Measurements from ENCODE around the gene ERBB4.

Gene ERBB4

DNA sequence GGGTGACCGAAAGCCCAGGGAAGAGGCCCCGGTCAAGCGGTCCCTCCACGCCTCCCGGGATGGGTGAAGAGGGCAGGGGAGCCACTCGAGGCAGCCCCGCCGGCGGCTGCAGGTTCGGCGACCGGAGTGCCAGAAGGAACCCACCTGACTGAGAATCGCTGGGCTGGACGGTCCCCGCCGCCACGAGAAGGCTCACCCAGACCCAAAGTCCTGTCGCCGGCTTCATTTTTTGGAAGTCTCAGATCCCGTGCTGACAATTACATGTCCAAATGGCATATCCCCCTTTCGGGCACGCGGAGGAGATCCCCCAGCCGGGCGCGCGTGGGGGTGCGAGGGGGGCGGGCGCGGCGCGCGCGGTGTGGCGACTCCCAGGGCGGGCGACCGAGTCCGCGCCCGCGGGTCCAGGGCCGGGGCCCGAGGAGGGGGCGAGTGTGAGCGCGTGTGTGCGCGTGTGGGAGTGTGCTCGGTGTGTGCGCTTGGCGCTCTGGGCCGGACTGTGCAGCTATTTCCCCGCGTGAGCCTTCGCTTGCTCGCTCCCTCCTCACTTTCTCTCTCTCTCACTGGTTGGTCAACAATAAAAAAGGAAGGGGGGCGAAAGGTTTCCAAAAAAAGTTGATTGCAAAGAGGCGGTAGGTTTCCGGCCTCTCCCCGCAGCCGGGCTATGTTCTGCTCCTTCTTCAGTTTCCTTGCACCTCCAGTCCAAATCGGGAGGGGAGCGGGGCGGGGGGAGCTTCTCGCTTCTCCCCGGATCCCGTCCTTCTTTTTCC is at the start of gene ERBB4:
Gene ERBB4, minus strand, starts transcription at position 498 of the 767 bp plus-strand sequence. Its CDS starts 272 bp downstream, at position 226.
- peak within 1 kb of the TSS; percentile 75 for H3K4me3 ChIP-seq (ENCODE audit: low read length)
- H3K9ac ChIP-seq (ENCODE audit: low read length) = no peak within 1 kb of the TSS
- no peak within 1 kb of the TSS for H3K27ac ChIP-seq (ENCODE audit: low read length)
- H3K9me3 ChIP-seq (ENCODE audit: control insufficient read depth, low read depth, low read length) = no peaks in the 10 kb centered on the region
- H3K36me3 ChIP-seq (ENCODE audit: control insufficient read depth, low read depth, low read length) = no peaks in the 10 kb centered on the region
- H3K4me1 ChIP-seq (ENCODE audit: control insufficient read depth, low read depth, low read length) = peaks cover 14% of the 10 kb centered on the region
- H3K27me3 ChIP-seq (ENCODE audit: control insufficient read depth, insufficient read depth, low read length) = peaks cover 65% of the 10 kb centered on the region

DNA sequence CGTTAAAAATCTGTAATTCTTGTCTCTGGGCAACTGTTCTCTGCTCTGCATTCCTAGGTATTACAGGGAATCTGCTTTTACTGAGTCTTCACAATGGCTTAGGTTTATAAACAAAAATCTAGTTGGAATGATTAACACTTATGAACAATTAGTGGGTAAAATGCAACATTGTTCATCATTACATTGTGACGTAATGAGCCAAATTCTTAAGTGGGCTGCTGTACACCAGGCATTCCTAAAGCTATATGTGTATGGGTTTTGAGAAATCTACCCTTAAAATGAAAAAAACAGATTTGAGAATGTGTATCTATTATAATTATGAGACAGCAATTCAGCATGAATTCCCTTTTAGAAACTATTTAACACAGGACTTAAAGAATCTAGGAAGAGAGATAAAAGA is 41.5 kb upstream of the ERBB4 start:
- Histone ChIP-seq H3K9ac (ENCODE audit: low read length) (no peak overlapping the region), H3K9me3 (ENCODE audit: control insufficient read depth, low read depth, low read length) (no peaks in the 10 kb centered on the region), H3K27ac (ENCODE audit: low read length) (no peak overlapping the region), H3K4me1 (ENCODE audit: control insufficient read depth, low read depth, low read length) (no peaks in the 10 kb centered on the region), H3K27me3 (ENCODE audit: control insufficient read depth, insufficient read depth, low read length) (no peaks in the 10 kb centered on the region), H3K36me3 (ENCODE audit: control insufficient read depth, low read depth, low read length) (no peaks in the 10 kb centered on the region), H3K4me3 (ENCODE audit: low read length) (no peak overlapping the region)

DNA sequence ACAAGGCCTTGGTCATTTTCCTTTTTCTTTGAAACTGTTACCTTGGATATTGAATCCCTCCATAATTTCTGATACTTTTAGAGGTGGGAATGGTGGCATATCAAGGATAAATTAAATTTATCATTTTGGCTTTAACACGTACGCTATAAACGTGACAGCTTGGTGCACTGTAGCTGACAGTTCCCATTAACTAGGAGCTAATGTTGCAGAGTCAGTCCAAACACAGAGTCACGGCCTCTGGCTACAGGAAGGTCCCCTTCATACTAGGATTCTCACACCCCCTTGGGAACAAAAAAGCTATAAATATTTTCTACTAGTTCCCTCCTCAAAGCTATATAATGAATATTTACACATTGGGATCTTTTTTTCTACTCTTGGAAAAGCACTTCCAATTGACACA is 17.7 kb upstream of the ERBB4 start:
- Histone ChIP-seq H3K9me3 (ENCODE audit: control insufficient read depth, low read depth, low read length) (no peaks in the 10 kb centered on the region), H3K4me1 (ENCODE audit: control insufficient read depth, low read depth, low read length) (no peaks in the 10 kb centered on the region), H3K36me3 (ENCODE audit: control insufficient read depth, low read depth, low read length) (no peaks in the 10 kb centered on the region), H3K27me3 (ENCODE audit: control insufficient read depth, insufficient read depth, low read length) (no peaks in the 10 kb centered on the region), H3K9ac (ENCODE audit: low read length) (no peak overlapping the region), H3K4me3 (ENCODE audit: low read length) (no peak overlapping the region), H3K27ac (ENCODE audit: low read length) (no peak overlapping the region)

DNA sequence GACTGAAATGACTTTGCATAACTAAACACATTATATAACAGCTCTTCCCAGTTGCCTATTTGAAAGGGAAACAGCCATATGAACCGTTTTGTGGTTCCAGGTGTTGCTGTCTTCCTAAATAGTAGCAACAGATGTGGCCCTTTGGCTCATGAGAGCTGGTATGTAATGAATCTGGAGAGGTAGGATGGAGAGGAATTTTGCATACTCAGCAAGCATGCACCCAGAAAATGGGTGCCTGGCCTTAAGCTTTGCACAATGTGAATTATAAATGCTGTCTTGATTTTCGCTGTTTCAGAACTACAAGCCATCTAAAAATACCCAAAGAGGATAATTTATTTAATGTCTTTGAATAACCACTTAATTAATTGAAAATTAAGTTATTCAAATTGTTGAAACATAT is 15.6 kb upstream of the ERBB4 start:
- Histone ChIP-seq H3K4me3 (ENCODE audit: low read length) (no peak overlapping the region), H3K9me3 (ENCODE audit: control insufficient read depth, low read depth, low read length) (no peaks in the 10 kb centered on the region), H3K9ac (ENCODE audit: low read length) (no peak overlapping the region), H3K36me3 (ENCODE audit: control insufficient read depth, low read depth, low read length) (no peaks in the 10 kb centered on the region), H3K27ac (ENCODE audit: low read length) (no peak overlapping the region), H3K27me3 (ENCODE audit: control insufficient read depth, insufficient read depth, low read length) (no peaks in the 10 kb centered on the region), H3K4me1 (ENCODE audit: control insufficient read depth, low read depth, low read length) (peaks cover 6% of the 10 kb centered on the region)

DNA sequence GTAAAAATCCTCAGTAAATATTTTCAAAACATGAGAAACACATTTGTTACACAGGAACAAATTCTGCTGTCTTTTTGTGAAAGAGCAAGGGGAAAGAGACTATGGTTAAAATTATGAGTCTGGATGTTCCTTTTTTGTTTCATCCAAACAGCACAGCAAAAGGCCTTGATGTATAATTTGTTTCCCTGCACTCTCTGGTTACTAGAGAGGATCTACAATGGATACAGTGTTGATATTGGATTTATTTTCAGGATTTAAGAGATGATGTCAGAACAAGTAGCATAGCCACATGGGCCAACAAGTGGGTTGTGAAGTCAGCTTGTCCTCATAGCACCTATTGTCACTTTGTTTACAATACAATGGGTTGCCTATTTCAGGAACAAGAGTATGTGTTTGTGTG is 11.3 kb upstream of the ERBB4 start:
- H3K9me3 ChIP-seq (ENCODE audit: control insufficient read depth, low read depth, low read length) = no peaks in the 10 kb centered on the region
- H3K36me3 ChIP-seq (ENCODE audit: control insufficient read depth, low read depth, low read length) = no peaks in the 10 kb centered on the region
- no peak overlapping the region for H3K27ac ChIP-seq (ENCODE audit: low read length)
- no peak overlapping the region for H3K4me3 ChIP-seq (ENCODE audit: low read length)
- peaks cover 6% of the 10 kb centered on the region for H3K4me1 ChIP-seq (ENCODE audit: control insufficient read depth, low read depth, low read length)
- H3K27me3 ChIP-seq (ENCODE audit: control insufficient read depth, insufficient read depth, low read length) = no peaks in the 10 kb centered on the region
- no peak overlapping the region for H3K9ac ChIP-seq (ENCODE audit: low read length)

DNA sequence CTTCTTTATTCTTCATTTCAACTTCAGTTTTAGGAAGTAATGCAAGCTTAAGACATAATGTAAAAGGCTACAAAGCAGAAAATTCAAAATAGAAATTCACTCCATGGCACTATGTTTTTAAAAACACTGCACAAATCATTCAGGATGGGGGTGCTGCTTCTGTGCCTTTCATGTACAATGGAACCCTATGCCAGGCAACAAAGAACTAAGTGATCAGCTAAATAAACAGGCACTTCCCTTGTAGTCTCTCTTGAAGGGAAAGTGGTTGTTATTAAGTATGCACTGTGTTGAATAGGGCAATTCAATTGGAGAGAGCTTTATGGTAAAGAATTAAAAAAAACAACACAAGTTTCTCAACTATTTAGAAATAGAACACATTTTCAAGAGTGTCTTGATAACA is 10.9 kb upstream of the ERBB4 start:
- H3K9ac ChIP-seq (ENCODE audit: low read length) = no peak overlapping the region
- H3K27me3 ChIP-seq (ENCODE audit: control insufficient read depth, insufficient read depth, low read length) = no peaks in the 10 kb centered on the region
- H3K4me3 ChIP-seq (ENCODE audit: low read length) = no peak overlapping the region
- no peaks in the 10 kb centered on the region for H3K36me3 ChIP-seq (ENCODE audit: control insufficient read depth, low read depth, low read length)
- H3K27ac ChIP-seq (ENCODE audit: low read length) = no peak overlapping the region
- no peaks in the 10 kb centered on the region for H3K9me3 ChIP-seq (ENCODE audit: control insufficient read depth, low read depth, low read length)
- peaks cover 6% of the 10 kb centered on the region for H3K4me1 ChIP-seq (ENCODE audit: control insufficient read depth, low read depth, low read length)

DNA sequence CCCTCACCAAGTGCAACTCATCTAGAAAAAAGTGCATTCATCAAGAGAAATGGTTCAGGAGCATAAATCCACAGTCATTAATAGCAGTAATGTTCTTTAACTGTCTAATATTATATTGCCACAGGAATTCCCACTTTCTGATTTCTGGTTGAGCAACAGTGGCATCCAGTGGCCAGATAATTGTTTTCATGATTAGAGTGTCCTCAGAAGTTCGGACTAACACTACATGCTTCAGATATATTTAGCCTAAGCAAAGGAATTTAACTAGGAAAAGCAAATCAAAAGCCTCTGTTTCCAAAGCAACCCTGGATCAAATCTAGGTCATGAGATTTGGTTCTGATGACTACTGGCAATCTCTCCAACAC is 9.8 kb upstream of the ERBB4 start:
- peaks cover 6% of the 10 kb centered on the region for H3K4me1 ChIP-seq (ENCODE audit: control insufficient read depth, low read depth, low read length)
- H3K27ac ChIP-seq (ENCODE audit: low read length) = no peak overlapping the region
- H3K36me3 ChIP-seq (ENCODE audit: control insufficient read depth, low read depth, low read length) = no peaks in the 10 kb centered on the region
- H3K27me3 ChIP-seq (ENCODE audit: control insufficient read depth, insufficient read depth, low read length) = no peaks in the 10 kb centered on the region
- no peak overlapping the region for H3K9ac ChIP-seq (ENCODE audit: low read length)
- H3K4me3 ChIP-seq (ENCODE audit: low read length) = no peak overlapping the region
- no peaks in the 10 kb centered on the region for H3K9me3 ChIP-seq (ENCODE audit: control insufficient read depth, low read depth, low read length)

DNA sequence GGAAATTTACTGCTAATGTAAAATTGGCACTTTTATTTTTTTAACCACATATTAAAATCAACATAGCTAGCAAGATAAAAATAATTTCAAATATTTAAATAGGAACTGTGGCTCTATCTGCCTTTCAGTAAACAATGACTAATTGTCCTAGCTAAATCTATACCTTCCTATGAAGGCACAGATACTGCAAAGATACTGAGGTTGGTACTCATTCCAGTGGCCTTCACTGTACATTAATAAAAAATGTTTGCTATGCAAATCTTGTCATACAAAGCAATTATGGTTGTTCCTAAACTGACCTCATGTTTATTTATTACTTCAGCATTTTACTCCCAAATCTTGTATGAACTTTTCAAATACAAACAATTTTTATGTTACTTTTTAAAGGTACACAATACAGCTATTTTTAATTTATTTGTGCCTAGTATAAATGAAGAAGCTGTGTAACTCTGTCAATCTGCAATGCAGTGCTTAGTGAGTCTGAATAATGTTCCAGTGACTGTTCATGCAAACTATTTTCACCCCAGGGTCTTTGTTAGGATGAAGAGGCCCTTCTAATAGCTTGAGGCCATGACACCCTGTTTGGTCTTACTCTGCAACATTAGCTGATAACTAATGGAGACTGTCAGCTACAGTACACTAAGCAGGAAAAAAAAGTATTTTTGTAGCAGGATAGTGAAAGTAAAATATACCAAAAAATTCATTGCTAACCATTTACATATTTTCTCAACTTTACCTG is 9.3 kb upstream of the ERBB4 start:
- no peaks in the 10 kb centered on the region for H3K36me3 ChIP-seq (ENCODE audit: control insufficient read depth, low read depth, low read length)
- H3K4me1 ChIP-seq (ENCODE audit: control insufficient read depth, low read depth, low read length) = peaks cover 6% of the 10 kb centered on the region
- H3K27me3 ChIP-seq (ENCODE audit: control insufficient read depth, insufficient read depth, low read length) = no peaks in the 10 kb centered on the region
- no peak overlapping the region for H3K27ac ChIP-seq (ENCODE audit: low read length)
- H3K4me3 ChIP-seq (ENCODE audit: low read length) = no peak overlapping the region
- H3K9me3 ChIP-seq (ENCODE audit: control insufficient read depth, low read depth, low read length) = no peaks in the 10 kb centered on the region
- no peak overlapping the region for H3K9ac ChIP-seq (ENCODE audit: low read length)

DNA sequence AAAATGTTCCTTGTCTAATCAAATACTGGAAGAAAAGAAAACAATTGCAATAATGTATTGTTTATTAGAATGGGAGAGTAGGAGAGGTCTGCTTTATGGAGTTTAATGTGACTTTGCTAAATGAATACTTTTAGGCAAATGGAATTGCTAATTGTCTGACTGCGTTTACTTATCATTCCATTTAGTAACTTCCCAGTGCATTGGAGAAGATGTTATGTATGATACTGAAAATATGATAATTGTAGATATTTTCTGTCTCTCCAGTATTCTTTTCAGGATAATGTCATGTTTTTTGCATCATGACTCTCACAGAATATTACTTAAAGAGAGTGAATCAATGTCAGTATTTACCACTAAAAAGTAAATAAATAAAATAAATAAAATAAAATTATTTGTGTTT is 8.1 kb upstream of the ERBB4 start:
- Histone ChIP-seq H3K27me3 (ENCODE audit: control insufficient read depth, insufficient read depth, low read length) (no peaks in the 10 kb centered on the region), H3K36me3 (ENCODE audit: control insufficient read depth, low read depth, low read length) (no peaks in the 10 kb centered on the region), H3K9ac (ENCODE audit: low read length) (no peak overlapping the region), H3K4me1 (ENCODE audit: control insufficient read depth, low read depth, low read length) (peaks cover 6% of the 10 kb centered on the region), H3K4me3 (ENCODE audit: low read length) (no peak overlapping the region), H3K9me3 (ENCODE audit: control insufficient read depth, low read depth, low read length) (no peaks in the 10 kb centered on the region), H3K27ac (ENCODE audit: low read length) (no peak overlapping the region)

DNA sequence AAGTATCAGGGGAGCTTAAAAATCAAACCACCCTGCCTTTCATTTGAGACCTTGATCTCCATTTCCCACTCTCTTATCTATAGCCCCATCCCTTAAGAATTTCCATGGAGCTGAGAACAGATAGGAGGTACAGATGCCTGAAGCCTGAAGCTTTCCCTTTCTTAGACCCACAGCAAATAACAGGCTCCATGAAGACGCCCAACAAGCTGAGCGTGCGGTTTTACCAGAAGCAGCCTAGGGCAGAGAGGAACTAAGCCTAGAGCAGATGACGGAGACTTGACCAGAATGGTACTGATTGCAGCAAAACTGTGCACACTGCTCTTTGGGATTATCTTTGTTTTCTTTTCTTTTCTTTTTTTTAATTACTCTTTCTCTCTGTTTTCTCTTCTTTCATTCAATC is 1.7 kb upstream of the ERBB4 start:
- H3K4me3 ChIP-seq (ENCODE audit: low read length) = no peak overlapping the region
- H3K27me3 ChIP-seq (ENCODE audit: control insufficient read depth, insufficient read depth, low read length) = peaks cover 50% of the 10 kb centered on the region
- H3K9ac ChIP-seq (ENCODE audit: low read length) = no peak overlapping the region
- no peak overlapping the region for H3K27ac ChIP-seq (ENCODE audit: low read length)
- H3K9me3 ChIP-seq (ENCODE audit: control insufficient read depth, low read depth, low read length) = no peaks in the 10 kb centered on the region
- no peaks in the 10 kb centered on the region for H3K36me3 ChIP-seq (ENCODE audit: control insufficient read depth, low read depth, low read length)
- H3K4me1 ChIP-seq (ENCODE audit: control insufficient read depth, low read depth, low read length) = peaks cover 14% of the 10 kb centered on the region

DNA sequence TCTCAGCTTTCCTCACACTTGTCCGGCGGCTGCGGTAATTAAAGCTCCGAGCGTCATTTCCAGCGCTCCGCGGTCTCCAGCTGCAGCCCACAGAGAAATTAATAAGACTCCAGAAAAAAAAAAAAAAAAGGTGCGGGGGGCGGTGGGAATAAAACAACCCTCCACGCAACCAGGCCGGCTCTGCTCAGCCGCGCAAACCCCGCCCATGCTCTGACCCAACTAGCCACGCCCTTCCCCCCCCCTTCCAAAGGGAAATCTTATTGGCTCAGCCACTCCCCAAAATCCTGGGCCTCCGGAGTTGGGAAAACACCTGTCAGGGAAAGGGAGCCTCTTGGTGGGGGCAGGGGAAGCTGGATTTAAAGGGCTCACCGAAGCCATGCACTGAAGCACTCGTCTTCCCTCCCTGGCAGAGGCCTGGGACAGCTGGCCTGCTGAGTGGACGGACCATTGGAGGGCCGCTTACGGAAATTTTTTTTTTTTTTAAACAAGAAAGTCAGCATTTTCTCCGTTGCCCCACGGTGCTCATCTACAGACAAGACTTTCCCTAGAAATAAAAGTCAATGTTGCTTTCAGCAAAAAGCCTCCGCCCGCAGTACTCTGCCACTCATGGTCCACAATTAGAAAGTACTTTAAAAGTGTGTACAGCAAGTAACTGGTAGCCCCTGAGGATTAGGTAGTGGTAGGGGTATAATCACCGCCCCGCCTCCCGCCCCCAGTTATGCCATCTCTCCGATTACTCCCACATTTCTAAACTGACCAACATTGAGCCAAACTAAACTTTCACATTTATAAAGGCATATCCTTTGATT is 674 bp upstream of the ERBB4 start:
- H3K9me3 ChIP-seq (ENCODE audit: control insufficient read depth, low read depth, low read length) = no peaks in the 10 kb centered on the region
- H3K4me3 ChIP-seq (ENCODE audit: low read length) = peak overlapping the region; percentile 75
- no peaks in the 10 kb centered on the region for H3K36me3 ChIP-seq (ENCODE audit: control insufficient read depth, low read depth, low read length)
- H3K27me3 ChIP-seq (ENCODE audit: control insufficient read depth, insufficient read depth, low read length) = peaks cover 61% of the 10 kb centered on the region
- no peak overlapping the region for H3K27ac ChIP-seq (ENCODE audit: low read length)
- peaks cover 14% of the 10 kb centered on the region for H3K4me1 ChIP-seq (ENCODE audit: control insufficient read depth, low read depth, low read length)
- H3K9ac ChIP-seq (ENCODE audit: low read length) = no peak overlapping the region
